ELR (cell line): Measurements from ENCODE around the gene RARS1.
A peak's percentile ranks its signal among the peaks of the same experiment; 100 is the strongest.

ENCODE experiments used
- DNase-seq: peaks from one replicate; pipeline ENCODE4 v3.0.0-alpha.2; 2015; ENCODE audit warnings: low read depth

Gene RARS1

GRCh38 chr5:168486136-168486879 lies at the start of gene RARS1:
Gene RARS1, plus strand, starts transcription at chr5:168486471. Its CDS starts 28 bp downstream, at chr5:168486499.
- DNase-seq, result peak; percentile 95

- peak; percentile 48 for DNase-seq
Observed at GRCh38 chr5:168438349-168438748, 47.9 kb upstream of the RARS1 start.

- DNase-seq, result no peak
Observed at GRCh38 chr5:168443533-168443932, 42.7 kb upstream of the RARS1 start.

- DNase-seq, result no peak
Observed at GRCh38 chr5:168443950-168444700, 42.1 kb upstream of the RARS1 start.

- no peak for DNase-seq
Observed at GRCh38 chr5:168446983-168447619, 39.2 kb upstream of the RARS1 start.

GRCh38 chr5:168447808-168448207 lies 38.5 kb upstream of the RARS1 start:
- no peak for DNase-seq

- no peak for DNase-seq
Observed at GRCh38 chr5:168449166-168449565, 37.1 kb upstream of the RARS1 start.

GRCh38 chr5:168451565-168451964 lies 34.7 kb upstream of the RARS1 start:
- DNase-seq, result no peak

GRCh38 chr5:168455201-168455600 lies 31.1 kb upstream of the RARS1 start:
- no peak for DNase-seq

GRCh38 chr5:168457542-168457941 lies 28.7 kb upstream of the RARS1 start:
- no peak for DNase-seq

GRCh38 chr5:168460606-168461005 lies 25.7 kb upstream of the RARS1 start:
- no peak for DNase-seq

- no peak for DNase-seq
Observed at GRCh38 chr5:168463081-168463480, 23.2 kb upstream of the RARS1 start.

GRCh38 chr5:168464214-168464613 lies 22.1 kb upstream of the RARS1 start:
- DNase-seq, result no peak

GRCh38 chr5:168464641-168465040 lies 21.6 kb upstream of the RARS1 start:
- DNase-seq, result no peak

- DNase-seq, result no peak
Observed at GRCh38 chr5:168467755-168468330, 18.4 kb upstream of the RARS1 start.

- DNase-seq, result peak; percentile 79
Observed at GRCh38 chr5:168468836-168469235, 17.4 kb upstream of the RARS1 start.

- DNase-seq, result peak; percentile 27
Observed at GRCh38 chr5:168469816-168470215, 16.5 kb upstream of the RARS1 start.

- DNase-seq, result peak; percentile 84
Observed at GRCh38 chr5:168471785-168472184, 14.5 kb upstream of the RARS1 start.

- peak; percentile 95 for DNase-seq
Observed at GRCh38 chr5:168472329-168472728, 13.9 kb upstream of the RARS1 start.

GRCh38 chr5:168474319-168474718 lies 12.0 kb upstream of the RARS1 start:
- no peak for DNase-seq

GRCh38 chr5:168477060-168477459 lies 9.2 kb upstream of the RARS1 start:
- DNase-seq, result no peak

GRCh38 chr5:168479166-168479565 lies 7.1 kb upstream of the RARS1 start:
- peak; percentile 64 for DNase-seq

GRCh38 chr5:168480601-168481000 lies 5.7 kb upstream of the RARS1 start:
- DNase-seq, result no peak
